Stimulated activated CD4-positive, alpha-beta T cell treated with anti-CD3 and anti-CD28 coated beads, Interleukin-4, amount 100 ng/mL, for 4 hours (primary cell): ENCODE measurements around the gene IRAG1.

ENCODE experiments used
- DNase-seq, 2 experiments: peaks; one replicate each; pipeline ENCODE4 v3.0.0-alpha.2; 2020

The IRAG1 gene, protein sequence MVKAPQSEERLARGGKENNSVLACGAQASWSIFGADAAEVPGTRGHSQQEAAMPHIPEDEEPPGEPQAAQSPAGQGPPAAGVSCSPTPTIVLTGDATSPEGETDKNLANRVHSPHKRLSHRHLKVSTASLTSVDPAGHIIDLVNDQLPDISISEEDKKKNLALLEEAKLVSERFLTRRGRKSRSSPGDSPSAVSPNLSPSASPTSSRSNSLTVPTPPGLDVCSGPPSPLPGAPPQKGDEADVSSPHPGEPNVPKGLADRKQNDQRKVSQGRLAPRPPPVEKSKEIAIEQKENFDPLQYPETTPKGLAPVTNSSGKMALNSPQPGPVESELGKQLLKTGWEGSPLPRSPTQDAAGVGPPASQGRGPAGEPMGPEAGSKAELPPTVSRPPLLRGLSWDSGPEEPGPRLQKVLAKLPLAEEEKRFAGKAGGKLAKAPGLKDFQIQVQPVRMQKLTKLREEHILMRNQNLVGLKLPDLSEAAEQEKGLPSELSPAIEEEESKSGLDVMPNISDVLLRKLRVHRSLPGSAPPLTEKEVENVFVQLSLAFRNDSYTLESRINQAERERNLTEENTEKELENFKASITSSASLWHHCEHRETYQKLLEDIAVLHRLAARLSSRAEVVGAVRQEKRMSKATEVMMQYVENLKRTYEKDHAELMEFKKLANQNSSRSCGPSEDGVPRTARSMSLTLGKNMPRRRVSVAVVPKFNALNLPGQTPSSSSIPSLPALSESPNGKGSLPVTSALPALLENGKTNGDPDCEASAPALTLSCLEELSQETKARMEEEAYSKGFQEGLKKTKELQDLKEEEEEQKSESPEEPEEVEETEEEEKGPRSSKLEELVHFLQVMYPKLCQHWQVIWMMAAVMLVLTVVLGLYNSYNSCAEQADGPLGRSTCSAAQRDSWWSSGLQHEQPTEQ

DNA sequence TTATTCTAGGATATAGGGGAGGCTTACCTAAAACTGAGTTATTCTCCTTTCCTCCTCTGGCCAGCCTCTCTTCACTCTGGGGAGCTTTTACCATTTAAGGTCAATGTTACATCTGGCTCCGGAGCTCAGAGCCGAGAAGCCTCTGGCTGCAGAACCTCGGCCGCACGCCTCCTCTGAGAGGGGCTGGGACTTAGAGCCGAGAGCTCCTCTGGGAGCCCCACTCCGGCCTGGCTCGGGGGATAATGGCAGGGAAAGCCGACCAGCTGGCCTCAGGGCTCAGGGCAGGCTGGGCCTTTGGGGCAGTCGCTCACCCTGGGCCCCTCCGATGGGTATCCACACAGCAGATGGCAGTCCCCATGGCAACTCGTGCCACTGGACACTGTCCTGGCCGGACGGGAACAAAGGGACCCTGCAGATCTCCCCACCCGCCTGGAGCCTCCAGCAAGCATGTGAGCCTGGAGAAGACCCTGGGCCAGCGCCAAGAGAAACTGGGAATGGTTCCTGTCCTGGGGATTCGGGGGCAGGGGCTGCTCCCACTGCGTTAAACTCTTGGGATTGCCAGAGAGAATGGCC, at the start of gene IRAG1:
IRAG1 (minus strand) TSS at position 247 of the 573 bp plus-strand sequence; CDS start at position 94, 153 bp downstream.
- no peak for DNase-seq

DNA sequence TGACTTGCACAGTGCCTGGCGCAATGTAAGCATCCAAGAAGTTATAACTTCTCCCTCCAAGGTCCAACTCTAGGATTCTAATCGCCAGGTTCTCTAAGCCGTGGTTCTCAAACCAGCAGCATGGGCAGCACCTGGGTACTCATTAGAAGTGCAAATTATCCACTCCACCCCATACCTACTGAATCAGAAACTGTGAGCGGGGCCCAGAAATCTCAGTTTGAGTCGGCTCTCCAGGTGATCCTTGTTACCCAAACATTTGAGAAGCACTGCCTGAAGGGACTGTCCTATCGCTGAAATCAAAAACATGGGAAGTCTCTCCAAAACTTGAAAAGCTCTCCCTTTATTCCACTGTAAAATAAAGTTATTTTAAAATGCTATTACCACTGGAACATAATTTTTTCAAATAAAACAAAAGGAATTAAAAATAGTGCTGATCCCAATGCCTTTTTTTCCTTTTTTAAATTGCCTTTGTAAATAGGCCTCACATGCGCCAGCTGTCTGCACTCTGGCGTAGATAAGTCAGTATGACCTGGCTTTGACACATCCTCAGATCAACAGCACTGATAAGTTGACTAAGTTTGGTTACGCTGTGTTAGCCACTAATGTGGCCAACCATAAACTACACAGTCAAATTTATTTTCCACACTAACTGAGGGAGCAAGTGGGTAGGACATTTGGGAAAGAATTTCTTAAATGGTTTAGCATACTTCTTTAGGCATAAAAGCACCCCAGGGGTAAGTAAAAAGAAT, 49.1 kb upstream of the IRAG1 start:
- DNase-seq: no peak

DNA sequence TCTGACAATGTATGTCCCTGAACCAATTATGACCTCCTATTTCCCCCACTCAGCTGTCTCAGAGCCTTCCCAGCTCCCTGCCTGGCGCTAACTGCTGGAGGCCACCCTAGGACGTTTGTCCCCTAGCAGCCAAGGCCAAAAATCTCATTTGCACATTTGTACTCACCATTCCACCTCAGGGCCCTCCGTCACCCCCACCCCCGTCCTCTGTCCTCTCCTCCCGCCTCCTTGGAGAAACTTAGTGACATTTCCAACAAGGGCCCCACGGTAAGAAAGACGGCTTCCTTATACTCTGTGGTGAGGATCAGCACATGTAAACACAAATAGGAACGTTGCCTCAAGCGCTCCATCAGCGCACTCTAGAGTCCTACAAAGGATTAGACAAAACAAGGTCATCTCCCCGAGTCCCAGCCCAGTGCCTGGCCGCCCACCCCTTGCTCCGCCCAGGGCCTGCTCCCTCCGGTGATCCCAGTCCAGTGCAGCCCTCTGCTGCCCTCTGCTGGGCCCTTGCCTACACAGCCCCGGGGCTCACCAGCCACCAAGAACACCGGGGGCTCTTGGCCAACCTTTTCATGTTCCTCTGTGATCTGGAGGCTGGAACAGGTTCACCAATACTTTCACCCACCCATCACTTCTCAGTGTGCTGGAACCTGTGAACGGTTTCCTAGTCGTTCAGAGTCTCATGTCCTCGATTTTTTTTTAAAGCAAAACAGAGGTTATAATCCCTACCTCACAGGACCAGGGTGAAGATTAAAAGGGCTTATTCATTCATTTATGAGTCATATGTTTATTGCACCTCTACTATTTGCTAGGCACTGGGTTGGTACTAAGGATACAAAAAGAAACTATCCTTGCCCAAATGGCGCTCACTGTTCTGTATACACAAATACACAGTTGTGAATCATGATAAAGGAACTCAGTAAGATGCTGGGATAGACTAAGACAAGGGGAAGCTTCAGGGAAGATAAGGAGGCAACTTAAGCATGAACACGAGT, 42.2 kb upstream of the IRAG1 start:
- peak; percentile 75 to 89 for DNase-seq

DNA sequence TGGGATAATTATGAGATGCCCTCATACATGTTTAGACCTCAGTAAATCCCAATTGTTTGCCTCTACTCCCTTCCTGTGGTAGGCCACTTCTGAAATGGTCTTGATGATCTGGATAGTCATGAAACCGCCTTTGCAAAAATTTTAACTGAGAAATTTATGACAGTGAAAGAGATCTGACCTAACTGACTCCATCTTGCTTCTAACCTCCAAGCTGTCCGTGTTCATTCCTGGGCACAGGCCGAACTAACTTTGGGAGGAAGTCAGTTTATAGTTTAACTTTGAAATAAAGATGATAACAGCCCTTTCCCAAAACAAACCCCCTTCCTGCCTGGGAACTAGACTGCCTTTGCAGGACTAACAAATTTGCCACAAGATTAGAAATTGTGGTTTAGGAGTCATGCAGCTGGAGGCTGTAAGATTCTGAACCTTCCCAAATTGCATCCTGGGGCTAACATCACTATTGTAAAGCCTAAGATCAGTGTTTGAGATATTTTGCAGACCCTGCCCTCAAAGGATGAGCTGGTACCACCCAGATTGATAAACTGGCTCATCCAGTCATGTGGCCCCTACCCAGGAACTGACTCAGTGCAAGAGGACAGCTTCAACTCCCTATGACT, 37.6 kb upstream of the IRAG1 start:
- DNase-seq: no peak

DNA sequence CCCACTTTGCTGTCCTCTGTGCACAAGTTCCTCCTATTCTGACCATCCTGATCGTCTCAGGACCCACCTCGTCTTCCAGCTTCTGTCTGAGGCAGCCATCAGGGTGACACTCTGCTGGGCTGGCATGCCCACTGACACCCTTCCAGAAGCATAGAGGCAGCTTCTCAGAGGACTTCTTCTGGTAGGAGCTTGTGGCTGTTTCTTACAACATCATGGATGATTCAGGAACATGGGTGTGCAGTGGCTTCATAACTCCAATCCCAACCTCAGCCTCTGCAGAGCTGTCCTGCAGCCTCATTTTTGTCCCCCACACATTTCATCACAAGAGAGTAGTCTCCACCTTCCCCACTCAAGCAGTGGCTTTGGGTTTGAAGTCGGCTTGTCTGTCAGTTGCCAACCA, 36.6 kb upstream of the IRAG1 start:
- no peak for DNase-seq

DNA sequence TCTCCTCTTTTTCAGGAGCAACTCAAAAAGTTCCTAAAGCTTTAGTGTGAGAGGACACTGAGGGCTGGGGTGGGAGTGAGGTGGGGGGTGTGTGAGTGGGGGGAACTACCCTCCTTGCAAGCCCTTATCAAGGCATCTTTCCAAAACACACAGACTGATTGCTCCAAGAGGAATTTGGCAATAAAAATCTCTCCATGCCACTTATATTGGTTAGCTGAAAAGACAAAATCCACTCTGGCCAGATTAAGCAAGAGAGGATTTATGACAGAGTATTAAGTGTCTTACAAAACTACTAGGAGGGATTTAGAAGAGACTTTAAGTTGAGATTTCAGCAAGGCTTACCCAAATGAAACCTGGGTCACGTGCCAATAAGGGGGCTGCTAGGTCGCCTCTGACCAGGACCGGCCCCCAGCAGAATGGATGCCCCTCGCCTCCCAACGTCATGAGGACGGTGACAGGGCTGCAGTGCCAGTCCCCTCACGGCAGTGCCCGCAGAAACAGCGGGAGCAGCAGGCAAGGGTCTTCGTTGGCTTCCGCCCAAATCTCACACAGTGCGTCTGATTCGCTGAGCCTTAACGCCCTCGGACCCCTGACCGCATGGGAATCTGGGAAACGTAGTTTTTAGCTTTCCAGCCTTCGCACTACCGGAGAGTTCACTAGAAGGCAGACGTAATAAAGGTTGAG, 35.4 kb upstream of the IRAG1 start:
- DNase-seq: no peak

DNA sequence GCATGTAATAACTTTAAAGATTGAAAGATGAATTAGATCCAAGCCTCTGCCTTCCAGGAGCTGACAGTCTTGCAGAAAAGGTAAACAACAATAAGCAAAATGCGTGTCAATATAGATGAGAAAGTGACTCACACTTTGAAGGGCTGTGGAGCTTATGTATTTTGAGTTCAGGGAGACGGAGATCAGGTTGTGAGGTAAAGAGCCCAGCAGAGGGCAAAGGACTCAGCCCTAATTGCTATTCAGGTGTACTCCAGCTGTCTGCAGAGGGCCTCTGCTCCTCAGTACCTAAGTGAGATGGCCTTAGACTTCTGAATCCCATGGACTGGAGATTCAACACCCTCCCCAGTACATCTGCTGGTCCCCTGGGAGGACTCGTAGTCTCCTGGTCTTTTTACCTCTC, 34.6 kb upstream of the IRAG1 start:
- no peak for DNase-seq

DNA sequence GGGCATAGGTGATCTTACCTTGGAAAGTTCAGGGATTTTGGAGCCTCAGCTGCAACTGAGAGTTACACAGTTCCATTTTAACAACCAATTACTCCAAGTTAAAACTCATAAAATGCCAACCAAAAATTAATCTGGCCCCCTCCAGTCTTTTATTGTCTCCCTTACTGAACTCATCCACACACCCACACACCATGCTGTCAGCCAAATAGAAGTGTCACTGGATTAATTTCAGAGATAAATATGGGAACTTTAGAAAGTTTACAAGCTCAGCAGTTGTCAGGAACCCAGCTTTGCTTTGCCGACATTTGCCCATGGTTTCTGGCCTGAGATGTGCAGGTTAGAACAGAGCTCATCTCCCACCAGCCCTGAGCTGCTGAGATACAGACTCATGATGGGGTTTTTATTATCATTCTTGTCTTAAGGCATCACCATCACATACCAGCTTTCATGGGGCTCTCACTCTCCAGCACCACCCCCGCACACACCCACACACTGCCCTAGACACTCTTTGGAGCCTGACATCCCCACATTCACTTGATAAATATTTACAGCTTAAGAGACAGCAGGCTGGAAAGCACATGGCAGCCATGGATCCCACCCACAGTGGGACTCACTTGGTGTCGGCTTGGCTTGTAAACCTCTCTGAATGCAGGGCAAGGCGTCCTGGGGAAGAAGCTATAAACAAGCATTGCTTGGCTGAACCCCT, 33.7 kb upstream of the IRAG1 start:
- DNase-seq: no peak

DNA sequence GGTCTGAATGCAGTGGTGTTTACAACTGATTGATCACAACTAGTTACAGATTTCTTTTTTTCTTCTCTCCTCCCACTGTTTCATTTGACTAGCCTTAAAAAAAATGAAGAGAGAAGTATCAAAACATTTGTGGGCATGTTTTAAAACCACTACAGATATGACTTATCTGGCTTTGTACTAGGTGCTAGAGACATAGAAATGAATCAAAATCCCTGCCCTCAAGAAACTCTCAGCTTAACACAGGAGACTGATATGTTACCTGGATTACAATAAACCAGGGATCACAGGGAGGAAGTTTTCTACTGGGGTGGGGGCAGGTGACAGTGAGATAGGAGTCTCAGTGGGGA, 32.3 kb upstream of the IRAG1 start:
- no peak for DNase-seq

DNA sequence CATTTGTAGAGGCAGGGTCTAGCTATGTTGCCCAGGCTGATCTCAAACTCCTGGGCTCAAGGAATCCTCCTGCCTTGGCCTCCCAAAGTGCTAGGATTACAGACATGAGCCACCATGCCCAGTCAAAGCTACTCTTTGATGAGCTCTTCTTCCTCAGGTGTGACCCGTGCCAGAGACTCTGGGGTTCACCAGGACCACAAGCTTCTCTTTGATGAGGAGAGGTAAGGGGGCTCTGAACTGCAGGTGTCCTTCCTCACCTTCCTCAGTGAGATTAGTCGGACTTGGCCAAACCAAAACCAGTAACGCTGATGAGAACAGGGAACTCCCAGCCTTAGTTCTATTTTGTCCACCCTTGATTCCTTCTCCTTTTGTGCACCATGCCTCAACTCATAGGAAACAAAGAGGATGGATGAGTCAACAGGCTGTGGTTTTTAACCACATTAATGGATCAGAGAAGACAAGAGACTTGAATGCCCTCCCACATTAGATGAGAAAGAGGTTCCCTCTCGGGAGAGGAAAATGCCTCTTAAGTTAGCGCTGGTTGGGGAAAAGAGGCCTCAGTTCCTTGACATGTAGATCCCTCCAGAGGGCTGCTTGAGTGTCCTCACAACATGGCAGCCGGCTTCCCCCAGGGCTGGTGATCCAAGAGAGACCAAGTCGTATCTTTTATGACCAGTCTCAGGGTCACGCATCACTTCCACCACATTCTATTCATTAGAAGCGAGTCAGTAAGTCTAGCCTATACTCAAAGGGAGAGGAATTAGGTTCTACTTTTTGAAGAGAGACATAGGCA, 31.8 kb upstream of the IRAG1 start:
- peak in 1 of 2 experiments; percentile 15 for DNase-seq

DNA sequence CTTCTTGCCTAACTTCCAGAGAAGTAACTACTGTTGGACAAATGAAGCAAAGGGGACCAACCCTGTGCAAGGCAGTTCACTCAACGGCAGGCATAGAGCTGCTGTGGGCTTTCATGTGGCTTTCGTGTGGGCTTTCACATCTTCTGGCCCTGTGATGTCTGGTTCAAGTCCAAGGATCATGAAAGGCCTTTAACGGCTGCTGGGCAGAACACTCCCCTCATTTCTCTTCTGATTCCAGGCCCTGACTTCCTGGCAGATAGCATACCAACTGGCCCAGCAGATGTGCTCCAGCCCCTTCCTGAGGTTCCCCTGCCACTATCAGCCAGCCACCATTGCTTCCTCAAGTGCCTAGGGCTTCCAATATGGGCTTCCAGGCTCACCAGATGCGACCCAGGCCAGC, 28.8 kb upstream of the IRAG1 start:
- no peak for DNase-seq

DNA sequence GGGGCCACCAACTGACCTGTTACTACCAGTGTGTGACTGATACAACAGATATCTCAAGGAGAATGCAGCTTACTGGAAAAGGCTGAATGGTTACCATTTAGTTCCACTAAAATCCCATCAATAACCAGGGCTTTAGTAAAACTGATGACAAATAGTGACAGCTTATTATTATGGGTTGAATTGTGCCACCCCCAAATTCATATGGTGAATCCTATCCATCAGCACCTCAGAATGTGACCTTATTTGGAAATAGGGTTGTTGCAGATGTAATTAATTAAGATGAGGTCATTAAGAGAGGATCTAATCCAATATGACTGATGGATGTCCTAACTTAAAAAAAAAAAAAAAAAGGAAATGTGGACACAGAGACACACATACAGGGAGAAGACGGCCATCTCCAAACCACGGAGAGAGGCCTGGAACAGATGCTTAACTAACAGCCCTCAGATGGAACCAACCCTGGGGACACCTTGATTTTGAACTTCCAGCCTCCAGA, 27.4 kb upstream of the IRAG1 start:
- DNase-seq: no peak

DNA sequence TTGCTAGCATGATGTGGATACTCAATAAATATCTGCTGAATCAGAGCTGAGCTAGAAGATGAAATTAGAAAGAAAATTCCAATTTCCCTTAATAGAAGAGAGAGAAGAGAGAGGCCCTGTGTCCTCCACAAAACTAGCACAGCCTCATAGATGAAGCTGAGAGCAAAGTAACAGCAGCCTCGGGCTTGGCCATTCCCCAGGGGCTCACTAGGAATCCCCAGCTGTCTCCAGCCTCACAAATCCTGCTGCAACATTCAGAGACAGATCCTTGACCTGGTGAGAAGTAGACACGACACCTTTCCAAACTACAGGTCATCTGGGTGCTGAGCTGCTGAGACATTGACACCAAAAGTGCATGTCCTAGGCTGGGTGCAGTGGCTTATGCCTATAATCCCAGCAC, 26.1 kb upstream of the IRAG1 start:
- DNase-seq: no peak

DNA sequence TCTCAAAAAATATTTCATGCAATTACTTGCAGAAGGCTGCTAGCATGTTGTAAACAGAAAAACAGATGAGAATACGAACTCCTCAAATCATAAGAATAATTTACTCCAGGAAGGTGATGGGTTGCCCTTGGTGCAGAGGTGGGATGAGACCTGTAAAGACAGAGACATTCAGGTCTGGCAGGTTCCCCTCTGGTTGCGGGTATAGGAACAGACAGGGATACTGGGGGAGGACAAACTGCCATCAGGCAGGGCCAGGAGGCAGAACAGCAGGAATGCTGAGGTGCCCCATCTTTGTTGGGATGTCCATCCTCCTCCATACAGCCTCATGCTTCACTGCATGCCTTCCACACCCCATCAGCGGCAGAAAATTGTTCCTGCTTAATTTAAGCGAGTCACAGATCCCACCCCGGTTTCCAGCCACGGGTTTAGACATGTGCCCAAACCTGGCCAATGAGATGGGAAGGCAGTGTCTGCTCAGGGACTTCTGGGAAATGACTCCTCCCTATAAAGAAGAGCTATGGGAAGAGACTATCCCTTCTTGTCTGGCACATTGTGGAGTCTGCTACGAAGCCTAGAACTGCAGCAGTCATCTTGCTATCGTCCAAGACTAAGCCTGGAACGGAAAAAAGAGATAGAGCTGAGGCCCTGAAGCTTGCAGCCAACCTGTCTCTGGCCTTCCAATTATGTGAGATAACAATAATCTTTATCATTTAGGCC, 23.1 kb upstream of the IRAG1 start:
- DNase-seq: no peak

DNA sequence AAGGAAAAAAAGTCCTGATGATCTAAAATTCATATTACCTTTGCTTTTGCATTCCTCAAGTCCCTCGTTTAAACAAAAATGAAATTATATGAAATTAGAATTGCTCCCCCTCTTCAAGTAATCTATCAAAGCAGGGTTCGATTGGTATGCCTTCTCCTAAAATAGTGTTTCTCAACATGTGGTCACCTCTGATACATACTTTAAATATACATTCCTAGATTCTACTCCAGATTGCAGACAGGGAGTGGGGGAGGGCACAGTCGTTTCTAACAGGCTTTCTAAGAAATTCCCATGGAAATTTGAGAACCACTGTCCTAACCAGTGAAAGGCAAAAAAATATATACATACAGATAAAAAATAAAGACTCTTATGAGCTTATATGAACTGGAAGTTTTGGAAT, 22.6 kb upstream of the IRAG1 start:
- DNase-seq: no peak

DNA sequence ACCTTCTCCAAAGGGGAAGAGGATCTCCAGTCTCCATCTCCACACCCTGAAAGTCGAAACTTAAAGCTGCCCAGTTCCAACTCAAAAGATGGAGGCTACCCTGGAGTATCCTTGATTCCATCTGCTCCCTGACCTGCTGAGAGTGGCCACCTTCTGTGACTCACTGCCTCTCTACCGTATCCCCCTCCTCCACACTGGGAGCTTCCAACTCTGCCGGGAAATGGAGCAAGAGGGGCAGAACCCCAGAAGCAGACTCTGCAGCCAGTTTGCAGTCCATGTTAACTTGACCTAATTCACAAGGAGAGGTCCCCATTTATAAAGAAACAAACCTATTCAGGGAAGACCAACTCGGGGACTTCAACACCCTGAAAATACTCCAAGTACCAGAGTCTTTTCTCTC, 22.0 kb upstream of the IRAG1 start:
- no peak for DNase-seq

DNA sequence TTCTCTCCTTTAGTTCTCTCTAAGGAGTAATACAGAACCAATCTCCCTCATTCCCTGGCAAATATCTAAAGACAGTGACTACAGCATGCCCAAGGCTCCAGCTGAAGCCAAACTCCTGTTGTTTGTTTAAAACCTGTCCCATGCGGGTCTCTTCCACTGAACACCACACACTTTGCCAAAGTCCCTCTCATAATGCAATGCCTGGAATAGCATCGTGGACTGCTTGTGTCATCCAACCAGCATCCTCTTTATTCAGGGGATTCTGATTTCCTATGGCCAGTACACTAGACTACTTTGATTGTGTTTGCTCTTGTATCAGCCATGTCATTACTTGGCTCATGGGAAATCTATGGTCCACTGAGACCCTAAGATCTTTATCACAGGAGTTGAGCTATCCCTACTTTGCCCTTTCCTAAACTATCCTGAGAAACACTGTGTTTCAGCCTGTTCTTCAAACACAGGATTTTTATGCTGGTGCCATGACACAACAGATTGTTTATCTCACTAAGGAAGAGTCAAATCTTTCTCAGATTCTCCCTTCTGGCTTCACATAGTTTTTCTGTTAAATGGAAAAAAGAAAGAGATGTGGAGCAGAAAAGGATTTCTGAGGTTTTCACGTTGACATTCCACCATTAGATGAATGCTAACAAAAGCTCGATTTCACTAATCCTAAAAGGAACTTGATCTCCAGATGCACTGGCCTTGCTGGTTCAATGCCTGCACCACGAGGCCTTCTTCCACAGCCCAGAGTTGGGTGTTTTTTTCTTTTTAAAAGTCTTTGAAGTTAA, 15.9 kb upstream of the IRAG1 start:
- DNase-seq: no peak
